Left lung (tissue), 10 donors: ENCODE data around the gene MCAT. TPM values are rescaled to one million over a fixed set of nuclear protein-coding genes. Genes with fewer than 3 reads are reported as not detected.

Source experiments
- ATAC-seq: fragments of 200-7000 bp; cut with Tn5 transposase; one replicate; pipeline ENCODE4 v1.9.1; 2020; ENCODE audit warnings: moderate library complexity
- DNase-seq, 4 donors: peaks; one replicate each; pipeline ENCODE4 v3.0.0-alpha.2; 2013 to 2020
- H3K27ac ChIP-seq, 2 donors: fragments of 200-600 bp; sonication (generic) in 1 of 2; one replicate each; pipeline versions ENCODE4 v1.5.0 to v1.8.0; 2020 to 2021
- H3K27me3 ChIP-seq, 2 donors: fragments of 200-600 bp; sonication (generic) in 1 of 2; one replicate each; pipeline versions ENCODE4 v1.5.0 to v1.8.0; 2020 to 2021
- H3K36me3 ChIP-seq, 2 donors: fragments of 200-600 bp; sonication (generic) in 1 of 2; one replicate each; pipeline versions ENCODE4 v1.5.0 to v1.8.0; 2020 to 2021
- H3K4me1 ChIP-seq, 2 donors: fragments of 200-600 bp; one replicate each; pipeline ENCODE4 v1.8.0; 2021
- H3K4me3 ChIP-seq, 2 donors: fragments of 200-600 bp; sonication (generic) in 1 of 2; one replicate each; pipeline versions ENCODE4 v1.5.0 to v1.8.0; 2020 to 2021; ENCODE audit warnings: mild to moderate bottlenecking in 1 of 2
- H3K9me3 ChIP-seq, 2 donors: fragments of 200-600 bp; sonication (generic) in 1 of 2; one replicate each; pipeline versions ENCODE4 v1.5.0 to v1.8.0; 2020 to 2021
- CTCF ChIP-seq, 2 donors: fragments of 200-600 bp; sonication (generic) in 1 of 2; IDR thresholded peaks; one replicate each; pipeline versions ENCODE4 v1.5.0 to v1.8.0; 2021; ENCODE audit warnings: antibody characterized with exemption in 2 of 2
- intact Hi-C, 2 donors: fragments of 100-400 bp; cut with DNase I; formaldehyde crosslinking; loops; one replicate each; pipeline versions ENCODE4 v1.11.2 to v1.14.2; 2022
- polyA plus RNA-seq, 6 donors: library from polyadenylated mRNA; unstranded; fragments of 120-200 nt; gene quantifications; one replicate each; pipeline ENCODE4 v1.2.1, GENCODE V29; 2013; ENCODE audit not compliant: insufficient read length in 6 of 6
- total RNA-seq, 2 donors: library from RNA; stranded (reverse); fragmentation: NEBNext Ultra II Directional; extraction: Animal tissue kit (Norgen Biotek cat#: 25700); gene quantifications; one replicate each; pipeline ENCODE4 v1.2.1, GENCODE V29; 2021
- donor health status: DM: no; HTN: yes; CAD: no.
- donor health status: DM: no; HTN: no; CAD: no.

MCAT gene
- total and polyA plus RNA-seq, 8 donors: 12.2 to 16.6 (median 15.4) TPM

GRCh38 chr22:43136255-43136654 lies 6.9 kb downstream of the MCAT start:
- Histone ChIP-seq H3K27me3 (no peaks in the 10 kb centered on the region), H3K4me1 (peaks cover 0 to 29% of the 10 kb centered on the region in 2 donors), H3K4me3 (no peak overlapping the region), H3K9me3 (no peaks in the 10 kb centered on the region), H3K27ac (peak overlapping the region in 1 of 2 donors; percentile 57), H3K36me3 (peaks cover 0 to 88% of the 10 kb centered on the region in 2 donors)
- peak in 1 of 4 donors; percentile 82 for DNase-seq
- intact Hi-C loops: no loop called here
- peak; percentile 61 for ATAC-seq
- peak; percentile 38 to 64 for TF ChIP-seq CTCF (IDR thresholded peaks at IDR 0.05)

- ATAC-seq (peak; percentile 17), DNase-seq (no peak)
- no peaks in the 10 kb centered on the region for H3K9me3 ChIP-seq
- H3K4me1 ChIP-seq: peaks cover 0 to 22% of the 10 kb centered on the region in 2 donors
- H3K27me3 ChIP-seq: no peaks in the 10 kb centered on the region
- intact Hi-C loops: no loop called here
- TF ChIP-seq CTCF (IDR thresholded peaks at IDR 0.05): no peak
- H3K4me3 ChIP-seq: no peak overlapping the region
- peaks cover 0 to 89% of the 10 kb centered on the region in 2 donors for H3K36me3 ChIP-seq
- no peak overlapping the region for H3K27ac ChIP-seq
Observed at GRCh38 chr22:43135565-43135964, 7.6 kb downstream of the MCAT start.

GRCh38 chr22:43134553-43134952 lies 8.6 kb downstream of the MCAT start:
- intact Hi-C loops: no loop called here
- Histone ChIP-seq H3K27ac (no peak overlapping the region), H3K4me1 (peaks cover 0 to 24% of the 10 kb centered on the region in 2 donors), H3K36me3 (peaks cover 0 to 79% of the 10 kb centered on the region in 2 donors), H3K4me3 (no peak overlapping the region), H3K27me3 (no peaks in the 10 kb centered on the region), H3K9me3 (no peaks in the 10 kb centered on the region)
- no peak for TF ChIP-seq CTCF (IDR thresholded peaks at IDR 0.05)
- no peak for ATAC-seq
- no peak for DNase-seq

GRCh38 chr22:43133401-43133800 lies 9.8 kb downstream of the MCAT start:
- H3K9me3 ChIP-seq: no peaks in the 10 kb centered on the region
- TF ChIP-seq CTCF (IDR thresholded peaks at IDR 0.05): no peak
- ATAC-seq (no peak), DNase-seq (no peak)
- H3K4me1 ChIP-seq: peaks cover 0 to 35% of the 10 kb centered on the region in 2 donors
- intact Hi-C loops: no loop called here
- no peaks in the 10 kb centered on the region for H3K27me3 ChIP-seq
- H3K4me3 ChIP-seq: no peak overlapping the region
- no peak overlapping the region for H3K27ac ChIP-seq
- H3K36me3 ChIP-seq: peaks cover 0 to 70% of the 10 kb centered on the region in 2 donors

GRCh38 chr22:43131773-43132501 lies 11.3 kb downstream of the MCAT start:
- ATAC-seq: no peak
- intact Hi-C loops: no loop called here
- no peak for DNase-seq
- H3K27ac ChIP-seq: no peak overlapping the region
- H3K27me3 ChIP-seq: no peaks in the 10 kb centered on the region
- peaks cover 0 to 41% of the 10 kb centered on the region in 2 donors for H3K4me1 ChIP-seq
- no peak overlapping the region for H3K4me3 ChIP-seq
- peaks cover 0 to 55% of the 10 kb centered on the region in 2 donors for H3K36me3 ChIP-seq
- TF ChIP-seq CTCF (IDR thresholded peaks at IDR 0.05): no peak
- H3K9me3 ChIP-seq: no peaks in the 10 kb centered on the region
